DND-41 (cell line): ENCODE results near the gene DAZAP1.
A peak's percentile ranks its signal among the peaks of the same experiment; 100 is the strongest.

Source experiments
- ATAC-seq: fragments of 200-7000 bp; cut with Tn5 transposase; 3 replicates; pipeline ENCODE4 v1.9.1; 2021; ENCODE audit warnings: low read depth; ENCODE audit not compliant: insufficient read depth
- DNase-seq: peaks from one replicate; pipeline ENCODE4 v3.0.0-alpha.2; 2020
- H2AFZ ChIP-seq: 2 replicates; pipeline ENCODE4 v1.6.0; 2012; ENCODE audit warnings: low read depth, low read length
- H3K27ac ChIP-seq: 2 replicates; pipeline ENCODE4 v1.5.1; 2012; ENCODE audit warnings: low read length, inconsistent platforms
- H3K27me3 ChIP-seq: fragments of 200-600 bp; sonication (generic); 2 replicates; pipeline ENCODE4 v1.6.0; 2012; ENCODE audit warnings: low read length, mild to moderate bottlenecking, inconsistent platforms; ENCODE audit not compliant: insufficient read depth, poor library complexity
- H3K36me3 ChIP-seq: 2 replicates; pipeline ENCODE4 v1.5.1; 2012; ENCODE audit warnings: low read length, inconsistent platforms; ENCODE audit not compliant: insufficient read depth
- H3K4me1 ChIP-seq: 2 replicates; pipeline ENCODE4 v1.5.1; 2012; ENCODE audit warnings: mild to moderate bottlenecking, low read length; ENCODE audit not compliant: insufficient read depth
- H3K4me2 ChIP-seq: 2 replicates; pipeline ENCODE4 v1.6.0; 2012; ENCODE audit warnings: mild to moderate bottlenecking, moderate library complexity, low read length, inconsistent platforms; ENCODE audit not compliant: insufficient read depth
- H3K4me3 ChIP-seq, 2 experiments: fragments of 200-600 bp in 1 of 2; shearing (Covaris generic) in 1 of 2; 2 replicates each; pipeline ENCODE4 v1.5.1; 2012 to 2016; ENCODE audit warnings: inconsistent platforms in 2 of 2, low read length in 2 of 2, mild to moderate bottlenecking in 2 of 2, low read depth in 1 of 2, moderate library complexity in 1 of 2
- H3K79me2 ChIP-seq: 2 replicates; pipeline ENCODE4 v1.6.0; 2012; ENCODE audit warnings: low read length, inconsistent platforms; ENCODE audit not compliant: insufficient read depth
- H3K9ac ChIP-seq: 2 replicates; pipeline ENCODE4 v1.6.0; 2012; ENCODE audit warnings: low read depth, mild to moderate bottlenecking, inconsistent platforms, low read length, moderate library complexity
- H3K9me3 ChIP-seq: 2 replicates; pipeline ENCODE4 v1.5.1; 2012; ENCODE audit warnings: low read length, moderate library complexity, mild to moderate bottlenecking, inconsistent platforms; ENCODE audit not compliant: insufficient read depth, severe bottlenecking
- H4K20me1 ChIP-seq: 2 replicates; pipeline ENCODE4 v1.6.0; 2012; ENCODE audit warnings: low read length; ENCODE audit not compliant: insufficient read depth
- CTCF ChIP-seq: IDR thresholded peaks from 2 replicates; pipeline ENCODE4 v1.5.1; 2012; ENCODE audit warnings: borderline replicate concordance, low read length, moderate library complexity, mild to moderate bottlenecking; ENCODE audit not compliant: poor library complexity, severe bottlenecking; ENCODE audit errors: extremely low read depth
- EZH2 ChIP-seq: IDR thresholded peaks from 3 replicates; pipeline ENCODE4 v1.6.1; 2012; ENCODE audit warnings: borderline replicate concordance, low read depth, mild to moderate bottlenecking, moderate library complexity, low read length, inconsistent platforms; ENCODE audit not compliant: severe bottlenecking

DAZAP1 gene

GRCh38 chr19:1396019-1396767 is 11.2 kb upstream of the DAZAP1 start:
- H4K20me1 ChIP-seq: peaks cover 21% of the 10 kb centered on the region
- H3K4me3 ChIP-seq: no peak overlapping the region
- H3K4me1 ChIP-seq: peaks cover 18% of the 10 kb centered on the region
- H3K79me2 ChIP-seq: peaks cover 23% of the 10 kb centered on the region
- DNase-seq: peak; percentile 43
- H3K9me3 ChIP-seq: no peaks in the 10 kb centered on the region
- H3K4me2 ChIP-seq: no peak overlapping the region
- no peak overlapping the region for H2AFZ ChIP-seq
- H3K27me3 ChIP-seq: no peaks in the 10 kb centered on the region
- no peak overlapping the region for H3K27ac ChIP-seq
- TF ChIP-seq EZH2: no peak
- TF ChIP-seq CTCF: no peak
- peaks cover 56% of the 10 kb centered on the region for H3K36me3 ChIP-seq
- ATAC-seq: peak; percentile 29
- no peak overlapping the region for H3K9ac ChIP-seq

- no peak overlapping the region for H3K4me2 ChIP-seq
- peaks cover 21% of the 10 kb centered on the region for H4K20me1 ChIP-seq
- H3K4me1 ChIP-seq: peaks cover 24% of the 10 kb centered on the region
- H3K79me2 ChIP-seq: peaks cover 29% of the 10 kb centered on the region
- H2AFZ ChIP-seq: no peak overlapping the region
- peaks cover 52% of the 10 kb centered on the region for H3K36me3 ChIP-seq
- no peak overlapping the region for H3K4me3 ChIP-seq
- no peak for TF ChIP-seq EZH2
- no peak for TF ChIP-seq CTCF
- H3K27ac ChIP-seq: no peak overlapping the region
- no peaks in the 10 kb centered on the region for H3K27me3 ChIP-seq
- DNase-seq: no peak
- no peak overlapping the region for H3K9ac ChIP-seq
- no peak for ATAC-seq
- no peaks in the 10 kb centered on the region for H3K9me3 ChIP-seq
Observed at GRCh38 chr19:1396768-1397679, 10.4 kb upstream of the DAZAP1 start.

GRCh38 chr19:1397838-1398237 is 9.5 kb upstream of the DAZAP1 start:
- no peaks in the 10 kb centered on the region for H3K27me3 ChIP-seq
- H3K9ac ChIP-seq: no peak overlapping the region
- H3K4me2 ChIP-seq: no peak overlapping the region
- no peak overlapping the region for H3K4me3 ChIP-seq
- TF ChIP-seq EZH2 (no peak), CTCF (no peak)
- peaks cover 21% of the 10 kb centered on the region for H4K20me1 ChIP-seq
- peaks cover 44% of the 10 kb centered on the region for H3K36me3 ChIP-seq
- peaks cover 31% of the 10 kb centered on the region for H3K4me1 ChIP-seq
- no peak overlapping the region for H3K27ac ChIP-seq
- no peak for ATAC-seq
- H2AFZ ChIP-seq: no peak overlapping the region
- H3K79me2 ChIP-seq: peaks cover 29% of the 10 kb centered on the region
- no peak for DNase-seq
- no peaks in the 10 kb centered on the region for H3K9me3 ChIP-seq
